K562 (cell line): Measurements from ENCODE around the gene ODR4. TPM values are rescaled to one million over a fixed set of nuclear protein-coding genes. Genes with fewer than 3 reads are reported as not detected.

Experiments
- AFF1 ChIP-seq, 2 experiments: fragments of 450-650 bp; IDR thresholded peaks; 2 replicates each; pipeline ENCODE4 v1.6.1; 2018; ENCODE audit warnings: mild to moderate bottlenecking in 2 of 2, low read depth in 1 of 2; ENCODE audit not compliant: partially characterized antibody in 2 of 2
- C11orf30 ChIP-seq: fragments of 450-650 bp; IDR thresholded peaks from 2 replicates; pipeline ENCODE4 v1.6.1; 2016; ENCODE audit warnings: low read depth, mild to moderate bottlenecking
- CBFB ChIP-seq: sonication (generic); formaldehyde crosslinking; IDR thresholded peaks from 2 replicates; pipeline ENCODE4 v1.4.0; 2020; ENCODE audit warnings: mild to moderate bottlenecking, missing genetic modification reagents
- CHAMP1 ChIP-seq: fragments of 450-650 bp; IDR thresholded peaks from 2 replicates; pipeline ENCODE4 v1.6.1; 2016; ENCODE audit warnings: mild to moderate bottlenecking
- ESRRA ChIP-seq: fragments of 450-650 bp; IDR thresholded peaks from 2 replicates; pipeline ENCODE4 v1.6.1; 2014; ENCODE audit warnings: low read depth, mild to moderate bottlenecking, moderate library complexity, borderline replicate concordance
- ETV5 ChIP-seq: sonication (generic); formaldehyde crosslinking; IDR thresholded peaks from 2 replicates; pipeline ENCODE4 v1.4.0; 2020; ENCODE audit warnings: low read depth, mild to moderate bottlenecking, missing genetic modification reagents
- GATA2 ChIP-seq: sonication (generic); formaldehyde crosslinking; IDR thresholded peaks from 2 replicates; pipeline ENCODE4 v1.4.0; 2020; ENCODE audit warnings: mild to moderate bottlenecking, missing genetic modification reagents
- MYC ChIP-seq, 2 experiments: fragments of 250-450 bp in 1 of 2; sonication (Bioruptor Pico) in 1 of 2; IDR thresholded peaks; 2 replicates each; pipeline versions ENCODE4 v1.5.1 to v1.6.1; 2012 to 2021; ENCODE audit warnings: low read depth in 2 of 2, borderline replicate concordance in 1 of 2, improper control_type of control experiment in 1 of 2, low read length in 1 of 2, mild to moderate bottlenecking in 1 of 2, moderate library complexity in 1 of 2
- NEUROD1 ChIP-seq: fragments of 150-350 bp; IDR thresholded peaks from 2 replicates; pipeline ENCODE4 v1.6.1; 2014; ENCODE audit warnings: borderline replicate concordance, low read length, low read depth; ENCODE audit not compliant: partially characterized antibody
- PML ChIP-seq: IDR thresholded peaks from 2 replicates; pipeline ENCODE4 v1.6.1; 2012; ENCODE audit warnings: low read length, inconsistent platforms
- POLR3A ChIP-seq: IDR thresholded peaks from 2 replicates; pipeline ENCODE4 v1.6.1; 2011; ENCODE audit warnings: borderline replicate concordance, mild to moderate bottlenecking, moderate library complexity; ENCODE audit not compliant: insufficient read length, insufficient read depth; ENCODE audit errors: extremely low read depth
- ZBTB2 ChIP-seq: fragments of 450-650 bp; IDR thresholded peaks from 2 replicates; pipeline ENCODE4 v1.6.1; 2016; ENCODE audit warnings: antibody characterized with exemption
- ZC3H4 ChIP-seq: sonication (generic); formaldehyde crosslinking; IDR thresholded peaks from 2 replicates; pipeline ENCODE4 v1.9.0; 2021; ENCODE audit warnings: missing genetic modification reagents, borderline replicate concordance
- ZNF766 ChIP-seq: fragments of 200-800 bp; sonication (Bioruptor generic); conservative IDR thresholded peaks from 2 replicates; pipeline ENCODE4 v1.6.1; 2016; ENCODE audit warnings: missing genetic modification characterization, missing compliant biosample characterization
- polyA plus RNA-seq, 8 experiments: library from polyadenylated mRNA; depleted of rRNA in 4 of 8; stranded (reverse) in 5 of 8; unstranded in 3 of 8; fragments of >200 nt; fragmentation: Nextera tagmentation in 2 of 8; fragmentation: Illumina TruSeq in 1 of 8; extraction: Ambion mirVana in 2 of 8; extraction: Trizol in 1 of 8; gene quantifications; 2 replicates each; pipeline versions ENCODE4 v1.2.1 to v1.2.3, GENCODE V29; 2011 to 2014; ENCODE audit warnings: inconsistent platforms in 1 of 8, missing spikeins in 1 of 8
- total RNA-seq, 7 experiments: library from RNA; depleted of rRNA in 6 of 7; stranded (reverse); fragments of >200 nt in 6 of 7; fragmentation: Illumina TruSeq in 2 of 7; extraction: Trizol in 2 of 7; gene quantifications; 2 replicates each; pipeline versions ENCODE4 v1.2.1 to v1.2.3, GENCODE V29; 2011 to 2021; ENCODE audit warnings: low replicate concordance in 1 of 7
- TF ChIP-seq, protein P1 (sequence below): sonication (generic); formaldehyde crosslinking; IDR thresholded peaks from 2 replicates; pipeline ENCODE4 v1.8.0; 2022; ENCODE audit warnings: missing genetic modification reagents, mild to moderate bottlenecking, borderline replicate concordance

ODR4 gene
- total and polyA plus RNA-seq, 9 of the 15 experiments (the other 6 are each of a cell fraction or from before 2014, with no cell fraction given) = 23.1 to 63.9 (median 44.1) TPM

DNA sequence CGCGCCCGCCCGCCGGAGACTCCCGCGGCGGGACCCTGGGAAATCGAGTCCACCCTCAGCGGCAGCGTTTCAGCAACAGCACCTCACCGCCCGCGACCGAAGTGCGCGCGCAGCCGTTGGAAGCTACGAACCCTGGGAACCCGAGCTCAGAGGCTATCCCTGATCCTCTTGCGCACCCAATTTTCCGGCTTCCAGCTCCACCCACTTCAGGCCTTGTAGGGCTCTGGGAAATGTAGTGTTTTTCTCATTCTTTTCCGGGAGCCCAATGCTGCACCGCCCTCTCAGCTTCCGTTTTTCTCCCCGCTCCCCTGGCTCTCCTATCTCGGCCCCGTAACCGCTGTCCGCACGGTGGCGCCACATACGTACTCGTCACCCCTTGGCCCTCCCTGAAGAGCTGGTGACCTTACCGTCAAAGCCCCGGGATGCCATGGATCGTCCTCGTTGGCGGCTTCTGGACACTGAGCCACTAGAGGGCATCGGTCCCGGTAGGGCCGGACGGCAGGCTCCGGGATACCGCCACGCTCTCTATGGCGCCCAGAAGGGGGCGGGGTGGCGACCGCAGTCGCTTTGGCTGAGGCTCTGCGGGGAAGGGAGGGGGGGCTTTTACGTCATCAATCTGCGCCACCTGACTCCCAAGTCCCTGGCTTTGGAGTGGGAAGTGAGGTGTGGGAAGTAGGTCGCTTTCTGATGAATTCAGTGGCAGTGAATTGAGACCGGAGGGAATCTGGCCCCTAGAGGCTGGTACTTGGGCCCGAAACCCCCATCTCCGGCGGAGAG is at the start of gene ODR4, which contains the start of gene TPR (continued):
- TF ChIP-seq ZBTB2 (peak; percentile 98), ZC3H4 (CRISPR knock-in tag) (no peak), POLR3A (no peak), NEUROD1 (peak; percentile 70), ESRRA (peak; percentile 99), CBFB (CRISPR knock-in tag) (peak; percentile 100), GATA2 (CRISPR knock-in tag) (no peak), PML (peak; percentile 75; the same call in 1 of the 2 replicates), C11orf30 (peak; percentile 95), AFF1 (IDR thresholded peaks at IDR 0.05; ENCODE audit: low read depth in 1 of 2, partially characterized antibody in 2 of 2) (peak; percentile 88 to 93), ETV5 (CRISPR knock-in tag) (peak; percentile 86; the same call in 1 of the 2 replicates), ZNF766 (CRISPR knock-in tag) (peak; percentile 70; the same call in 1 of the 2 replicates), MYC (IDR thresholded peaks at IDR 0.05; ENCODE audit: low read depth, low read length) (peak; percentile 89), MYC (CRISPR knock-in tag; IDR thresholded peaks at IDR 0.05; ENCODE audit: borderline replicate concordance, low read depth) (peak; percentile 91; the same call in 1 of the 2 replicates), CHAMP1 (peak; percentile 99)
- TF ChIP-seq, protein P1, sequence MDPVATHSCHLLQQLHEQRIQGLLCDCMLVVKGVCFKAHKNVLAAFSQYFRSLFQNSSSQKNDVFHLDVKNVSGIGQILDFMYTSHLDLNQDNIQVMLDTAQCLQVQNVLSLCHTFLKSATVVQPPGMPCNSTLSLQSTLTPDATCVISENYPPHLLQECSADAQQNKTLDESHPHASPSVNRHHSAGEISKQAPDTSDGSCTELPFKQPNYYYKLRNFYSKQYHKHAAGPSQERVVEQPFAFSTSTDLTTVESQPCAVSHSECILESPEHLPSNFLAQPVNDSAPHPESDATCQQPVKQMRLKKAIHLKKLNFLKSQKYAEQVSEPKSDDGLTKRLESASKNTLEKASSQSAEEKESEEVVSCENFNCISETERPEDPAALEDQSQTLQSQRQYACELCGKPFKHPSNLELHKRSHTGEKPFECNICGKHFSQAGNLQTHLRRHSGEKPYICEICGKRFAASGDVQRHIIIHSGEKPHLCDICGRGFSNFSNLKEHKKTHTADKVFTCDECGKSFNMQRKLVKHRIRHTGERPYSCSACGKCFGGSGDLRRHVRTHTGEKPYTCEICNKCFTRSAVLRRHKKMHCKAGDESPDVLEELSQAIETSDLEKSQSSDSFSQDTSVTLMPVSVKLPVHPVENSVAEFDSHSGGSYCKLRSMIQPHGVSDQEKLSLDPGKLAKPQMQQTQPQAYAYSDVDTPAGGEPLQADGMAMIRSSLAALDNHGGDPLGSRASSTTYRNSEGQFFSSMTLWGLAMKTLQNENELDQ = no peak
